Transverse colon (tissue), 4 donors: ENCODE results near the gene C22orf23. TPM values are rescaled to one million over a fixed set of nuclear protein-coding genes. Genes with fewer than 3 reads are reported as not detected.
"Not testable (repeated sequence)": the region's sequence is repeated elsewhere in the genome, so short reads cannot be mapped to it uniquely, and the experiment has no call there.

ENCODE experiments used
- DNase-seq: peaks from one replicate; pipeline ENCODE4 v3.0.0-alpha.2; 2019
- H3K27ac ChIP-seq, 4 donors: fragments of 200-600 bp; sonication (generic); 2 replicates each; pipeline ENCODE4 v1.5.1; 2016 to 2018; ENCODE audit warnings: inconsistent platforms in 4 of 4
- H3K27me3 ChIP-seq: fragments of 200-600 bp; sonication (generic); 2 replicates; pipeline ENCODE4 v1.5.1; 2017; ENCODE audit warnings: inconsistent platforms
- H3K36me3 ChIP-seq, 4 donors: fragments of 200-600 bp; sonication (generic); 2 replicates each; pipeline ENCODE4 v1.5.1; 2017 to 2019; ENCODE audit warnings: inconsistent platforms in 4 of 4
- H3K4me1 ChIP-seq, 4 donors: fragments of 200-600 bp; sonication (generic); 2 replicates each; pipeline ENCODE4 v1.5.1; 2017 to 2020; ENCODE audit warnings: inconsistent platforms in 4 of 4
- H3K4me3 ChIP-seq, 4 donors: fragments of 200-600 bp; sonication (generic); 1 replicate in 1 of 4; 2 replicates in 3 of 4; pipeline versions ENCODE4 v1.5.1 to v1.6.1; 2017 to 2019; ENCODE audit warnings: inconsistent platforms in 4 of 4
- H3K9me3 ChIP-seq, 2 donors: fragments of 200-600 bp; sonication (generic); 2 replicates each; pipeline ENCODE4 v1.5.1; 2017 to 2019; ENCODE audit warnings: inconsistent platforms in 2 of 2
- EP300 ChIP-seq: sonication (generic); formaldehyde crosslinking; IDR thresholded peaks from one replicate; pipeline ENCODE4 v1.6.1; 2017; ENCODE audit warnings: antibody characterized with exemption, low read depth
- POLR2A ChIP-seq: fragments of 450-650 bp; IDR thresholded peaks from one replicate; pipeline ENCODE4 v1.6.1; 2016; ENCODE audit warnings: antibody characterized with exemption, mild to moderate bottlenecking, moderate library complexity
- POLR2AphosphoS5 ChIP-seq, 3 donors: sonication (generic); formaldehyde crosslinking; IDR thresholded peaks; one replicate each; pipeline ENCODE4 v1.6.1; 2016; ENCODE audit warnings: antibody characterized with exemption in 3 of 3
- WGBS, 2 donors: methylation state at CpG; one replicate each; pipeline ENCODE4 v1.1.5; 2018; ENCODE audit warnings: low coverage in 1 of 2; 5-methylcytosine and 5-hydroxymethylcytosine counted together
- in situ Hi-C, 4 donors: fragments of 200-750 bp; cut with MboI; loops; one replicate each; pipeline versions ENCODE4 v1.15.0 to v1.15.1; 2017; ENCODE audit warnings: low sequenced_read_pairs in 3 of 4, low pct_ligation_motif_present in 1 of 4, low pct_unique_long_range_greater_than_20kb in 1 of 4
- intact Hi-C: fragments of 100-400 bp; cut with DNase I; formaldehyde crosslinking; loops from one replicate; pipeline ENCODE4 v1.15.1; 2023; ENCODE audit warnings: low total_unique reads
- total RNA-seq, 4 donors: library from RNA; depleted of rRNA; stranded (reverse); fragments of >200 nt; gene quantifications; one replicate each; pipeline ENCODE4 v1.1.0, GENCODE V29; 2016
- TF ChIP-seq, protein P1 (sequence below), 5 experiments: fragments of 200-600 bp in 3 of 5; fragments of 450-650 bp in 2 of 5; sonication (generic) in 3 of 5; IDR thresholded peaks; 1 replicate in 2 of 5; 2 replicates in 3 of 5; pipeline ENCODE4 v1.5.1; 2016 to 2017; ENCODE audit warnings: antibody characterized with exemption in 5 of 5, inconsistent platforms in 3 of 5, mild to moderate bottlenecking in 2 of 5, moderate library complexity in 1 of 5

The C22orf23 gene
- total RNA-seq, 4 donors from 2014 or later = not detected

DNA sequence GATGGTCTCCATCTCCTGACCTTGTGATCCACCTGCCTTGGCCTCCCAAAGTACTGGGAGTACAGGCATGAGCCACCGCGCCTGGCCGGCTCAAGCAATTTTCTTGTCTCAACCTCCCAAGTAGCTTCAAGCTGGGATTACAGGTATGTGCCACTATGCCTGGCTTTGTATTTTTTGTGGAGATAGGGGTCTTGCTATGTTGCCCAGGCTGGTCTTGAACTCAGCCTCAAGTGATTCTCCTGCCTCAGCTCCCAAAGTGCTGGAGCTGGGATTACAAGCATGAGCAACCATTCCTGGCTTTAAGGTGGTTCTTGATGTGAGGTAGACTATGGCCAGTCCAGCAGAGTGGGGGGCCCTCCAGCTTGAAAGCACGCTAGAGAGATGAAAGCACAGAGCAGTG lies 7.7 kb upstream of the C22orf23 start:
- Histone ChIP-seq H3K9me3 (no peaks in the 10 kb centered on the region), H3K27ac (no peak overlapping the region), H3K4me3 (no peak overlapping the region), H3K36me3 (peaks cover 0 to 47% (median 17%) of the 10 kb centered on the region in 4 donors), H3K4me1 (peaks cover 0 to 5% (median 1%) of the 10 kb centered on the region in 4 donors), H3K27me3 (no peaks in the 10 kb centered on the region)
- in situ Hi-C loops (loop anchor here in 3 of 4 donors (10.0 to 25.0 kb wide), 3 partner anchors 136 to 149 kb away; partner anchors contain the start of genes GALR3 (in 2 of the 3) and GCAT (in 1 of the 3)), intact Hi-C loops (loop anchor here (5.0 kb wide), 1 partner anchor 144 kb away; no protein-coding TSS in a partner anchor)
- WGBS, 2 donors = 98% methylated on average over 4 of the region's 4 CpGs; no CpG with 5 or more reads in 1 of the 2 donors
- TF ChIP-seq EP300 = no peak
- TF ChIP-seq POLR2AphosphoS5 (IDR thresholded peaks at IDR 0.05) = no peak
- TF ChIP-seq, protein P1, sequence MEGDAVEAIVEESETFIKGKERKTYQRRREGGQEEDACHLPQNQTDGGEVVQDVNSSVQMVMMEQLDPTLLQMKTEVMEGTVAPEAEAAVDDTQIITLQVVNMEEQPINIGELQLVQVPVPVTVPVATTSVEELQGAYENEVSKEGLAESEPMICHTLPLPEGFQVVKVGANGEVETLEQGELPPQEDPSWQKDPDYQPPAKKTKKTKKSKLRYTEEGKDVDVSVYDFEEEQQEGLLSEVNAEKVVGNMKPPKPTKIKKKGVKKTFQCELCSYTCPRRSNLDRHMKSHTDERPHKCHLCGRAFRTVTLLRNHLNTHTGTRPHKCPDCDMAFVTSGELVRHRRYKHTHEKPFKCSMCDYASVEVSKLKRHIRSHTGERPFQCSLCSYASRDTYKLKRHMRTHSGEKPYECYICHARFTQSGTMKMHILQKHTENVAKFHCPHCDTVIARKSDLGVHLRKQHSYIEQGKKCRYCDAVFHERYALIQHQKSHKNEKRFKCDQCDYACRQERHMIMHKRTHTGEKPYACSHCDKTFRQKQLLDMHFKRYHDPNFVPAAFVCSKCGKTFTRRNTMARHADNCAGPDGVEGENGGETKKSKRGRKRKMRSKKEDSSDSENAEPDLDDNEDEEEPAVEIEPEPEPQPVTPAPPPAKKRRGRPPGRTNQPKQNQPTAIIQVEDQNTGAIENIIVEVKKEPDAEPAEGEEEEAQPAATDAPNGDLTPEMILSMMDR (IDR thresholded peaks at IDR 0.05) = no peak
- TF ChIP-seq POLR2A = no peak
- no peak for DNase-seq

DNA sequence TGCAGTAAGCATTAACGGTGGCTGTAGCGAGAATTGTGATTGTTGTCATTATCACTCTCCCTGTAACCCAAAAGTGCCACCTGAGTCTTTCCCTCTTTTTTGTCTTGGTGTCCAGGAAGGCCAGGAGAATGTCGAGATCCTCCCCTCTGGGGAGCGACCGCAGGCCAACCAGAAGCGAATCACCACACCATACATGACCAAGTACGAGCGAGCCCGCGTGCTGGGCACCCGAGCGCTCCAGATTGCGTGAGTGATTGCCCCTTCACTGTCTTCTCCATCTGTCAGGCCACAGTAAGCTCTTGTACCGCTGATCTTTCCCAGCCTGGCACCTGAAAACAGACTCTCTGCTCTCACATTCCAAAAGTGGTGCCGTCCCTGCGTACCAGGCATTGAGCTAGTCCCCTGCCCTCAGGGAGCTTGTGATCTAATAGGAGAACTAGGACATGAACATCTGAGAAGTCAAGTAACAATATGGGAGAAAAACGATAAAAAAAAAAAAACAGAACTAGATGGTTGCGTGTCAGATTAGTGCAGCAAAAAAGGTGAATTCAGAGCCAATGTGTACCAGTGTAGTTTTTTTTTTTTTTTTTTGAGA lies 5.9 kb upstream of the C22orf23 start:
- WGBS, 2 donors = 96 to 100% methylated on average over 3 to 18 of the region's 18 CpGs
- DNase-seq = no peak
- intact Hi-C loops = no loop called here
- Histone ChIP-seq H3K4me3 (no peak overlapping the region), H3K27ac (no peak overlapping the region), H3K36me3 (peaks cover 0 to 47% (median 17%) of the 10 kb centered on the region in 4 donors), H3K27me3 (no peaks in the 10 kb centered on the region), H3K4me1 (peaks cover 6 to 10% (median 7%) of the 10 kb centered on the region in 4 donors), H3K9me3 (no peaks in the 10 kb centered on the region)
- TF ChIP-seq POLR2A (no peak), POLR2AphosphoS5 (IDR thresholded peaks at IDR 0.05) (no peak), EP300 (no peak)
- TF ChIP-seq, protein P1 (IDR thresholded peaks at IDR 0.05) = no peak
- in situ Hi-C loops = loop anchor here in 1 of 4 donors (25.0 kb wide), 1 partner anchor 147 kb away; the partner anchor contains the start of genes GALR3 and GCAT

DNA sequence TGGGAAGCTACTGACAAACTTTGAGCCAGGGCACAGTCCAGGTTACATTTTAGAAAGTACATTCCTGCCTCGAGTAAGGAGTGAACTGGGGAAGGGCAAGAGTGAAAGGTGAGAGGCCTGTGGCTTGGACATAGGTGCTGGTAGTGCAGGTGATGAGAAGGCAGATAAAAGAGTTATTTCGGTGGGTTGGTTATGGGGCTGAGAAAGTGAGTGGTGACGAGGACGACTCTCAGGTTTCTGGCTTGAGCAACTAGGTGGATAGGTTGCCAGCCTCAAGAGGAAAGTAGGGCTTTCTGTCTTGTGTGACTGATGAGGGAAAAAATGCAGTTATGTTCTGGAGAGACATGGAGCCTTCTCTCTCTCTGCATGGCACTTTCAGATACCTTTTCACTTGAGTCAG lies 3.8 kb upstream of the C22orf23 start:
- Histone ChIP-seq H3K9me3 (no peaks in the 10 kb centered on the region), H3K27ac (no peak overlapping the region), H3K36me3 (peaks cover 0 to 47% (median 15%) of the 10 kb centered on the region in 4 donors), H3K27me3 (peaks cover 5% of the 10 kb centered on the region), H3K4me3 (no peak overlapping the region), H3K4me1 (peaks cover 17 to 22% (median 20%) of the 10 kb centered on the region in 4 donors)
- in situ Hi-C loops (loop anchor here in 1 of 4 donors (25.0 kb wide), 1 partner anchor 145 kb away; the partner anchor contains the start of genes GALR3 and GCAT), intact Hi-C loops (no loop called here)
- 79 to 80% methylated on average over 4 of the region's 4 CpGs for WGBS, 2 donors
- TF ChIP-seq, protein P1 (IDR thresholded peaks at IDR 0.05) = no peak
- TF ChIP-seq POLR2AphosphoS5 (IDR thresholded peaks at IDR 0.05) (no peak), POLR2A (no peak), EP300 (no peak)
- DNase-seq = no peak

DNA sequence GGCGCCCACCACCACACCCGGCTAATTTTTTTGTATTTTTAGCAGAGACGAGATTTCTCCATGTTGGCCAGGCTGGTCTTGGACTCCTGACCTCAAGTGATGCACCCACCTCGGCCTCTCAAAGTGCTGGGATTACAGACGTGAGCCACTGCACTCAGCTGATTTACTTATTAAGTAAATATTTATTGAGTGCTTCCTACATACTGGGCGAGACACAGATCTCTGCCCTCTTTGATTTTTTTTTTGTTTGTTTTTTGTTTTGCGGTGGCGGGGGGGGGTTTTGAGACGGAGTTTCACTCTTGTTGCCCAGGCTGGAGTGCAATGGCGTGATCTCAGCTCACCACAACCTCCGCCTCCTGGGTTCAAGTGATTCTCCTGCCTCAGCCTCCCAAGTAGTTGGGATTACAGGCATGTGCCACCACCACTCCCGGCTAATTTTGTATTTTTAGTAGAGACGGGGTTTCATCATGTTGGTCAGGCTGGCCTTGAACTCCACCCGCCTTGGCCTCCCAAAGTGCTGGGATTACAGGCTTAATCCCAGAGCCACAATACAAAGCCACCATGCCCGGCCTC lies 2.5 kb upstream of the C22orf23 start:
- intact Hi-C loops, H3K27ac ChIP-seq, H3K27me3 ChIP-seq, H3K4me3 ChIP-seq, DNase-seq, H3K9me3 ChIP-seq: not testable (repeated sequence)
- 70 to 74% methylated on average over 2 to 15 of the region's 15 CpGs for WGBS, 2 donors
- H3K4me1 ChIP-seq = peaks cover 18 to 22% (median 20%) of the 10 kb centered on the region in 4 donors
- in situ Hi-C loops = loop anchor here in 1 of 4 donors (25.0 kb wide), 1 partner anchor 144 kb away; the partner anchor contains the start of genes GALR3 and GCAT
- peaks cover 0 to 39% (median 13%) of the 10 kb centered on the region in 4 donors for H3K36me3 ChIP-seq
